GM18867 (cell line): ENCODE measurements around the gene CYP4V2.
"Not testable (repeated sequence)": the region's sequence is repeated elsewhere in the genome, so short reads cannot be mapped to it uniquely, and the experiment has no call there.

Experiments
- ATAC-seq: cut with Tn5 transposase; IDR thresholded peaks from one replicate; pipeline ENCODE4 v1.9.1; 2021; ENCODE audit warnings: mild to moderate bottlenecking, moderate library complexity; ENCODE audit not compliant: unreplicated experiment

The CYP4V2 gene

DNA sequence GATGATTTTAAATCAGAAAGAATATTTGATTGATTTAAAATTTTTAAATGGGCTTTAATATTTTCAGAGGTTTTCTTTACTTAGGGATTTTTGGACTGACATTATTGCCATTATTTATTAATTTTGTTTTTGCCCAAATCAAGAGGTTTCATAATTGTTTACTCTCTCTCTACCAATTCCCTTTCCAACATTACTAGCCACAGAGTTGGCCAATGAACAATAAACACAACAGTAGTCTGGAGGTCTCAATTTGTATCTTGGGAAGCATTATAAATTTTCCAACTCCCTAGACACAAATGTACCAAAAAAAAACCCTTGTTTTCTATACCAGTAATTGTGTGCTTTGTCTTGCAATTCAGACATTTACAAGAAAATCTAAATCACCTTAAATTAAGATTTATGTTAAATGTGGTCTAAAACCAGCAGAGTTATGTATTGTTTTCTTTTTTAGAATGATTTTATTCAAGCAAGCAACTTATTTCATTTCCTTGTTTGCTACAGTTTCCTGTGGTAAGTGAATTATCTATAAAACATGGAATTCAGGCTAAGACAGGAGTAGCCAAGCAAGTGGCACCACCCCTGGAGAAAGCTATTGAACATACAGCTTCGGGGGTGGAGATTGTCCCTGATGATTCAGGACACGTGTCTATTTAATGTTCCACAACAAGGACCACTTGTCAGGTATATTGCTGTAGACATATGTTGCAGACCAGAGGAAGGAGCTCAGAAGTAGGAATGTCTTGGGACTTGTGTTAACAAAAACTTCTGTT, 36.6 kb downstream of the CYP4V2 start:
- no peak for ATAC-seq

DNA sequence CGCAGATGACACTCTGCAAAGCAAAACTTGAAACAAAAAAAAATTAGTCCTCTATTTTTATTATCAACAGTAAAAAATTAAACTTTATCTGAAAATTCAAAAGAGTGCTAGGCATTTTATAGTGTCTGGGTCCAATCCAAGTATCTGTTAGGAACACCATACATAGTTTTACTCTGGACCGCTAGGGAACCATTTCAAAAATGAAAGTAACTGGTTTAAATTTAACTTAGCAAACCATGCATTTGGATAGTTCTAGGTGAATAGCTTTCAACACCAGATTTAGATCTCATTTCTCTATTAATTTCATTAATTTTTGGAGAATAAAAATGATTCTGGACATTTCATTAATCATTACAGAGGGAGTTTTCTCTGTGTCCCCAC, 37.1 kb downstream of the CYP4V2 start:
- ATAC-seq, result no peak

DNA sequence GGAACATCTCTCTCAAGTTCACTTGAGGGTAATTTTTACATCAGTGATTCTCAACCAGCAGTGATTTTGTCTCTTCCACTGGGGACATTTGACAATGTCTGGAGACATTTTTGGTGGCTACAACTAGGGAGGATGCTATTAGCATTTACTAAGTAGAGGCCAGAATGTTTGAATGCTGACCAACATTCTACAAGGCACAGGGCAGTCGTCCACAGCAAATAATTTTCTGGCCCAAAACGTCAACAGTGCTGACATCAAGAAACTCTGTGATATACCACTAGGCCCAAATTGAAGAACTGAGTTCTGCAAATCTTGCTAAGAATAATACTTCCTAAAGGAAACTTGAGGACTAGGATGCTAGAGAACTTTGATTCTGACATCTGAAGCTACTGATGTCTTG, 43.0 kb downstream of the CYP4V2 start:
- ATAC-seq, result no peak

DNA sequence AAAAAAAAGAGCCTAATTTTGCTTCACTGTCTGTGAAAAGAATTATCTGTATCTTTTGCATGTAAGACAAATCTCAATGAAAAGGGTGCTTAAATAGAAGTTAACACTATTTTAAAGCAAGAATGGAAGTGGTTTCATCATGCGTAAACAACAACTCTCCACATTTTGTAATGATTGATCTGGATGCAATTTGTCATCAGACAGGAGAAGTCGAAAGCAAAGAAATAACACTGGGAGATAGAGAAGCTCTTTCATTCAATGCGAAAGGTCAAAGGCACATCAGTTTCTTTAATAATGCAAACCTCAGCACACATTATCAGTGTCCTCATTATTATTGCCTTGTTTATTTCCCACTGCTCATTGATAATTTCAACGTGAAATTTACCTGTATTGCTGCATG, 44.8 kb downstream of the CYP4V2 start:
- no peak for ATAC-seq

DNA sequence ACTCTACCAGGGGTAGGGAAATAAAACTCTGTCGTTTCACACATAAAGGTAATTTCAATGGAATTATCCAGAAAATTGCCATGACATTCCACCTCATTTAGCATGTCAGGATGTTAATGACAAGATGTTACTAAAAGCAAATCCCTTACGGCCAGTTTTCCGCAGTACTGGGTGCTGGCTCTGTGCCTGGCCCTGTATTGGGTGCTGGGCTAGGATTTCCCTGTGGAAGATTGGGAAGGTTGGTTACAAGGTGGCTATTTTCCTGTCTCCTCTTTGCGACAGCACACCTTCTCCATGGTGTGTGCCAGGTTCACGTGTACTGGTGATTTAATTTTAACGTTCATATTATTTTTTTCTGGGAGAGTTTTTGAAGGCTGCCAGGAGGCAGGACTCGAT, 49.1 kb downstream of the CYP4V2 start:
- ATAC-seq, result no peak

DNA sequence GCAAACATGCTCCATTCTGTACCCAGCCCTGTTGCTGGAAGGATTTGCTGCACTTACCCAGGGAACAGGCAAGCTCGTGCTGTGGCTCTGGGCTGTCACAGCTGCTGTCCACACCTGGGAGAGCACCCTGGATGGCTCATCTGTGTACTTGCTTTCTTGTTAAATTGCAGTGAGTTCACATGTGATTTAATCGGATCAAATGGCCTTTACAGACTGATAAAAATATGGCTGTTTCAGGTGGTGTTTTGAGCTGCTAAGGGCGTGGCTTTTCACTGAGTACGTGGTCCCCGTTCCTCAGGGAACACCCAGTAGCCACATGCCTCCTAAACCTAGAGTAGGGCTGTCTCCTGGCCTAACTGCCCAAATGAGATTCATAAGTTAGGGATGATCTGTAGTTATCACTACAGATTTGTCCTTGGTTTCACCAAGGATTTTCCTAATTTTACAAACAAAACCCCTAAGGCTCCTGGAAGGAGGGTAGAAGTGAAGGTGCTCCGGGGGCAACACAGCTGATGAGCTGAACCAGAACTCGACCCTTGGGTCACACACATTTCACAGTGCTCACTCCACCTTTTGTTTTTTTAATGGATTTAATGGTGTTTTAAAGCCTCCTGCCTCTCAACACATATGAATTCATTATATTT, 49.6 kb downstream of the CYP4V2 start:
- ATAC-seq, result no peak

DNA sequence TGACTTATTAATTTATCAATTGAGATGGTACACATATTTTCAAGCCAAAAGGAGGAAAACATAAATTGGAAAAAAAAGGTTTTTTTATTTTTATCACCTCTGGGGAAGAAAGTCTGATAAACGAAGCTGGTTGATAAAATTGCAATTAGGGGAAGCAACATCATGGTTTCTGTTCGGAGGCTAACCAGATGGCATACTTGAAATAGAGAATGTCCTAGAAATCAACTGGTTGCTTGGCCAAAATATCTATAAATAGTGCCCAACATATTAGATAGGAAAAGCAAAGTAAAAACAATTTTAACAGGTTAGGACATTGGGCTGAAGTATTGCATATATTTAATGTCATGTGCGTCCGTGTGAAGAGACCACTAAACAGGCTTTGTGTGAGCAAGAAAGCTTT, 50.2 kb downstream of the CYP4V2 start:
- ATAC-seq, result no peak

DNA sequence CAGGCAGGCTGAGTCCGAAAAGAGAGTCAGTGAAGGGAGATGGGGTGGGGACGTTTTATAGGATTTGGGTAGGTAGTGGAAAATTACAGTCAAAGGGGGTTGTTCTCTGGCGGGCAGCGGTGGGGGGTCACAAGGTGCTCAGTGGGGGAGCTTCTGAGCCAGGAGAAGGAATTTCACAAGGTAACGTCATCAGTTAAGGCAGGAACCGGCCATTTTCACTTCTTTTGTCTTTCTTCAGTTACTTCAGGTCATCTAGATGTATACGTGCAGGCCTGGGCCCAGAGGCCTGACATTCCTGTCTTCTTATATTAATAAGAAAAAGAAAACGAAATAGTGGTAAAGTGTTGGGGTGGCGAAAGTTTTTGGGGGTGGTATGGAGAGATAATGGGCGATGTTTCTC, 50.7 kb downstream of the CYP4V2 start:
- ATAC-seq, result not testable (repeated sequence)

DNA sequence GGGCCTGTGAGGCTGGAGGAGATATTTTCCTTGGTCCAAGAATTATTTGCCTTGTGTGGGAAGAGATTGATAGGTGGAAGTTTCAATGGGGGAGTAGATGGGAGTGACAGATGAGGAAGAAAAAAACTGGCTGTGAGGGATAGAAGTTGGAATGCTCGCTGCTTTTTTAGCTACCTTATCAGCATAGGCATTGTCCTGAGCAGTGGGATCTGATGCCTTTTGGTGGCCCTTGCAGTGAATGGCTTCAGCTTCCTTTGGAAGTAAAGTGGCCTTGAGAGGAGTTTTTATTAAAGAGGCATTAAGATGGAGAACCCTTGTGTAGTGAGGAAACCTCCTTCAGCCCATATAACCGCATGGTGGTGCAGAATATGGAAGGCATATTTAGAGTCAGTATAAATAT, 52.0 kb downstream of the CYP4V2 start:
- ATAC-seq, result no peak

DNA sequence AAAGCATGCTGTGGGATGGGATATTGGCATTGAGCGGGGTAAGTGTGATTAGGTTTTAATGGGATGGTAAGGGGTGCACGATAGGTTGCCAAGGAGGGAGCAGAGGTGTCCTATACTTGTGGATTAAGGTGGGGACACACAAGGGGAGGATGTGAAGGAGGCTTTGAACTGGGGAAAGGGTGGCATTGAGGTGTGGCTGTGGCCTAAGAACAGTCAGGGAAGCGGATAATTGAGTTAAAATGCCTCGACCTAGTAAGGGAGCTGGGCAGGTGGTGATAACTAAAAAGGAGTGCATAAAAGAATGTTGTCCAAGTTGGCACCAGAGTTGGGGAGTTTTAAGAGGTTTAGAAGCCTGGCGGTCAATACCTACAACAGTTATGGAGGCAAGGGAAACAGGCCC, 53.5 kb downstream of the CYP4V2 start:
- ATAC-seq, result no peak

DNA sequence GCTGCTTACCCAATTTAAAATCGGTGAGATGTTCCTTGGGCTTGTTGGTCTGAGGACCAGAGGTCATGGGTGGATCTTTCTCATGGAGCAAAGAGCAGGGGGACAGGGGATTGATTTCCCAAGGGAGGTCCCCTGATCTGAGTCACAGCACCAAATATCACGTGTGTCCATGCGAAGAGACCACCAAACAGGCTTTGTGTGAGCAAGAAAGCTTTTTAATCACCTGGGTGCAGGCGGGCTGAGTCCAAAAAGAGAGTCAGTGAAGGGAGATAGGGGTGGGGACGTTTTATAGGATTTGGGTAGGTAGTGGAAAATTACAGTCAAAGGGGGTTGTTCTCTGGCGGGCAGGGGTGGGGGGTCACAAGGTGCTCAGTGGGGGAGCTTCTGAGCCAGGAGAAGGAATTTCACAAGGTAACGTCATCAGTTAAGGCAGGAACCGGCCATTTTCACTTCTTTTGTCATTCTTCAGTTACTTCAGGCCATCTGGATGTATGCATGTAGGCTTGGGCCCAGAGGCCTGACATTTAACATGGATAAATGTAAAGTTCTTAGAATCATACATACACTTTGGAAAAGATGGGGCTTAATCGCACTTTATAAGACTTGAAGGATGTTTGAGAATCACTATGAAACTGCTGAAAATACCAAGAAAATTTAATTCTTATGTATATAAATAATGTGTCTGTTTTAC, 55.8 kb downstream of the CYP4V2 start:
- not testable (repeated sequence) for ATAC-seq

DNA sequence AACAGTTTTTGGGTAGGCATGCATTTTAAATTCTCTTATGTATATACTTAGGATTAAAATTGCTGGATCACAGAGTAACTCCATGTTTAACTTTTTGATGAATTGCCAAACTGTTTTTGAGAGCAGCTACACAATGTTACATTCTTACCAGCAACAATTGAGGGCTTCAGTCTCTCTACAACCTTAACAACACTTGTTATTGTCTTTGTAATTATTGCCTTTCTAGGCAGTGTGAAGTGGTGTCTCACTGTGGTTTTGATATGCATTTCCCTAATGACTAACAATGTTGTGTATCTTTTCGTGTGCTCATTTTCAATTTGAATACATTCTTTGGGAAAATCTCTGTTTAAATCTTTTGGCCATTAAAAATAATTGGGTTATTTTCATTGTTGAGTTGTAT, 57.3 kb downstream of the CYP4V2 start:
- ATAC-seq, result no peak

DNA sequence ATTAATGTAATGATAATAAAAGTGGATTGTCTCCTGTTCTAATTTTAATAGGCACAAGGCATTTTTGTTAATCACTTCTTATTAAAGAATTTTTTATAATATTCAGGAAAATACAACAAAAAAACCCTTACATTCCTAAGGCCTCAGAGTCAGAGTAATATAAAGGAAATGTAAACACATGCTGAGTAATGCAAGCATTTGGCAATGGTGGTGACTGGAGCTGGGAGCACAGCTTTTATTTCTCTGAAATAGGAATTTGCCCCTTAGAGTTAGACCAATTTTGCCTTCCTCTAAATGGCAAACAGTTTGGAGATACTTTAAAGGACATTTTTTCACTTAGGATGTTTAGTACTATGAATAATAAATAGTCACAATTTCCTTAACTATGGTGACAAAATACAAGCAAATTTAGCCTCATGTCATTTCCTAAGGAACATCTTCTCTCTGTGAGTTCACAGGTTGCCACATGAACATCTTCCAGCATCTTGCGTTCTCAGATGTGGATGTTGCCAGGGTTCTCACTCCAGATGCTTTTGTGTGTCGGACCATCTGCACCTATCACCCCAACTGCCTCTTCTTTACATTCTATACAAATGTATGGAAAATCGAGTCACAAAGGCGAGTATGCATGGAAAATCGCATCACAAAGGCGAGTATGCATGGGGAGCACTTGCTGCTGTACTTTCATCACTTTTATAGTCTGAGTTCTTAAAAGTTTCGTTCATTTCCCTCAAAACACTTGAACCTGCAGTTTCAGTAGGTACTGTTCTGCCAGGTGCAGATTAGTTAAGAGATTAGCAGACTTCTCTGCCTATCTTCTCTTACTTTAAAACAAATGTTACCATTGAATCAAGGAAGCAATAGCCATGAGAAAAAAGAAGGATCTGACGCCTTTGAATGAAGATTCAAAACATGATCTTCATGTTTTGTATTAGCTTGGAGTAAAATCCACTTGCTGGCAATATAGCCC, 58.7 kb downstream of the CYP4V2 start:
- ATAC-seq, result no peak

DNA sequence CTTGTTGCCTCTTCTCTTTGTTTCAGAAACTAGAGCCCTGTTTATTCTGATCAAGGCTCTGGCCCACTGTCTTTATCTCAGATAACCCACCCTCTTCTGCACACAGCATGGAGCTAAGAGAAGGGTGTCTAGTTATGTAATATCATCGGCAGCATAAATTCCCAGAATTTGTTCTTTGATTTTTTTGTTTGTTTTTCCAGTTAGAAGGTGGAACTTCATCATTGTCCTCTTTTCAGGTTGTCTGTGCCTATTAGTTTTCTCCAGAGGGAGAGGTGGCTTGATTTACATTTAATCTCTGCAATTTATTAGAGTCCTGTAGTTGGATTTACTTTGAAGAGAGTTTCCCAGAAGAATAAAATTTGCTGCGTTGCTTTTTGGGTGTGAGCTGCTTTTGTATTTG, 59.4 kb downstream of the CYP4V2 start:
- no peak for ATAC-seq

DNA sequence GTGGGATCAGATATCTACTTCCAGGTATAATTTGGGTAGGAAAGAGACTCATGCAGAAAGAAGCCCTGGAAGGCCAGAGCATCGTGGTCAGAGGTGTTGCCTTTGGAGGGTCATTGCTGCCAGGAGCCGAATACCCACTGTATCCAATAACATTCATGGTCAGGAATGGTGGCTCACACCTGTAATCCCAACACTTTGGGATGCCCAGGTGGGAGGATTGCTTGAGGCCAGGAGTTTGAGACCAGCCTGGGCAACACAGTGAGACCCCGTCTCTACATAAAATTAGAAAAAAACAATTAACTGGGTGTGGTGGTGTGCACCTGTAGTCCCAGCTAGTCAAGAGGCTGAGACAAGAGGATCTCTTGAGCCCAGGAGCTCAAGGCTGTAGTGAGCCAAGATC, 63.8 kb downstream of the CYP4V2 start:
- ATAC-seq, result no peak

DNA sequence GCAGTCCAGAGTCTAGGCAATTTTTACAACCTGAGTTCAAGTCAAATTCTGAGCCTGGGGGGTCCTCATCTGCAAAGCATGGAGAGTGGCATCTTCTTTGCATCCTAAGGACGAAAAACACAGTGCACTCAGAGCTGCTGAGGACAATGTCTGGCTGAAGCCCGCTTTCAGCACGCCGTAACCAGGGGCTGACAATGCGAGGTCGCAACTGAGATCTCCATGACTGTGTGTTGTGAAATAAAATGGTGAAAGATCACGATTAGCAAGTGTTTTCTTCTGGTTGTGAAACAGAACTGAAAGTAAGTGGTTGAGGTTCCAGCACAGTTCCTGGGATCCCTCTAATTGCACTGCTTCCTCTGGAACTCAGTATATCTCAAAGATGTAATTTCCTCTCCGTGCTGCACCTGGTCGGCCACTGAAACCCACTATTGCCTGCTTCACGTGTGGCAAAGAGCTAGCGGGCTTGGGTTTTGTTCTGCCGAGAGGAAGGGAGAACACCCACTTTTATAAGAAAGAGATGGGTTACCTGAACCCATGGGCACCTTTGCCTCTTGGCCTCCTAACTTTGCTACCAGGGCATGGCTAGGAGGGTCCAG, 66.9 kb downstream of the CYP4V2 start:
- ATAC-seq, result no peak

DNA sequence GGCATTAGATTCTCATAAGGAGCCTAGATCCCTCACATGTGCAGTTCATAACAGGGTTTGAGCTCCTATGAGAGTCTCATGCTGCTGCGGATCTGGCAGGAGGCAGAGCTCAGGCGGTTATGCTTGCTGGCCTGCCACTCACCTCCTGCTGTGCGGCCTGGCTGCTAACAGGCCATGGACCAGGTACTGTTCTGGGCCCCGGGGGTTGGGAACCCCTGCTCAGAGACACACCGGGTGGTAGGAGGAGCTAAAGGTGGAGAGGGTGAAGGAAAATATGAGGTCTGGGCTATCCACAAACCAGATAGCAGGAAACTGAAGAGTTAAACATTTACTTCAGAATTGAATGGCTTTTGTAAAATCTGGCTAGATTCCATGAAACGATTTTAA, 68.7 kb downstream of the CYP4V2 start:
- ATAC-seq, result no peak
